Superior temporal gyrus (tissue), 1 donor: ENCODE measurements around the gene WNT1.
A peak's percentile ranks its signal among the peaks of the same experiment; 100 is the strongest.

Source experiments
- DNase-seq: peaks from one replicate; pipeline ENCODE4 v3.0.0-alpha.2; 2016; ENCODE audit errors: extremely low spot score

The WNT1 gene

DNA sequence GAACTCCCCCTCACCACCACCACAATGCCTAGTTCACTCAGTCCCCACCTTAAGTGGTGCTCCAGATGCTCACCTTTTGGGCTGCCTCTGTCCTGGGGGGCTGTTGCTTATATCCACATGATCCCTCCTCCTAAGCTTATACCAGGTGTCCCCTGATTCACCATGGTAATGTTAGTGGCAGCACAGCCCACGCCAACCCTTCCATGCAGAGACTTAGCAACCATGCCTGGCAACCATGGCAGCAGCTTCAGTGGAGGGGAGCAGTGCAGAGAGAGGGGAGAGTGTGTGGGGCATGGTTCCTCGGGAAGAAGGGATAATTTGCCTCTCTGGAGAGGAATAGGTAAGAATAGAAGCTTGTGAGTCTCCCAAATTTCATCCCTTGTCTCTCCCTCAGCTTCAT, 22.2 kb downstream of the WNT1 start:
- peak; percentile 54 for DNase-seq

- no peak for DNase-seq
These were observed 30.8 kb downstream of the WNT1 start for GRCh38 chr12:49008943-49009342.

DNA sequence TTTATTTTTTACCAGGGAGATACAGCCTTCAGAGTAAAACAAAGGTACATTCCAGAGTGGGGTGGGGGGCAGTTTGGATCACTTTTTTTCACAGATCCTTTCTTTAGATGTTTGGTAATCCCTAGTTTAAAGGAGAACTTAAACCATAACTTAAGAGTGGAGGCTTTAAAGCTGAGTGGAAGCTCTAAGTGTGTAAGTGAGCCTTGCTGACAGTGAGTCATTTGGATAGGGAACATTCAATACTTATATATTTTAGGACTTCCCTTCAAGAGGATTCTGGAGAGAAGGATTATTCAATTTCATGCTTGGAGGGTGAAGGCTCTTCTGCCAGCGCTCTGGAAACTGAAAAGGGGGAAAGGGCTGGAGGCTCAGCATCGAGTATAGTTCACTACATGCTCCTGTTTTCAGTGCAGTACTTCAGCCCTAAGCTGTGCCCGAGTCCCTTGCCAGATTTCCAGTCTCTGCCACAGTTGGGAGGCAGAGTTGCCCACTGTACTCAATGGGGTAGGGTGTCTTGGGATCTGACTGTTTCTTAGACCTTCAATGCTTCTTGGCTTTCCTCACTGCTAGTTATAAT, 32.1 kb downstream of the WNT1 start:
- DNase-seq = no peak

- no peak for DNase-seq
These were observed 34.6 kb downstream of the WNT1 start for GRCh38 chr12:49012739-49013138.

DNA sequence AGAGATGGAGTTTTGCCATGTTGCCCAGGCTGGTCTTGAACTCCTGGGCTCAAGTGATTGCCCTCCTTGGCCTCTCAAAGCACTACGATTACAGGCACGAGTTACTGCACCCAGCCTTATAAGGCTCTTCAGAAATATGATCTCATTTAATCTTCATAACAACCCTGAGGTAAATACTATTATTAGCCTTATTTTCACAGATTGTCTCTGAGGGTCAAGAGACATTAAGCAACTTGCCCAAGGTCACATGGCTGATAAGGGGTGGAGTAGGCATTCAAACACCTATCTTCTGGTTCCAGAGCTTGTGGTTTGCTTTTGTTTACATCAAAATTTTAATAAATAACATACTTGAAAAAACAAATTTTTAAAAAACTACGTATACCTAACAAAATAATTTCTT, 35.3 kb downstream of the WNT1 start:
- no peak for DNase-seq

DNA sequence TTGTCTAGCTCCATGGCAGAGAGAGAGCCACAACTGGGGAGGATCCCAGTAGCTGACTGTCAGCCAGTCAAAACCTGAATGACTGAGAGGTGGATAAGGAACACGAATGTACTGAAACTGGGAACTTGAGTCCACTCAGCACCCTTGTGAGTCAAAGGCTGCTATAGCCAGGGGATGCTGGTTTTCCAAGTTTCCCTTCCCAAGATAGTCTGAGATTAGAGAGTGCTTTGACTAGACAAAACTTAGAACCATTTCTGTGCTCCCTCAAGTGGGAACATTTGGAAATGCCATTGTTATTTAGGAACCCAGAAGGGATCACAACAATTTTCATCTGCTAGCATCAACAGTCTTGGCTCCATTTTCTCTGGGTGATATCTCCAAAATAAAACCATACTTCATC, 36.4 kb downstream of the WNT1 start:
- peak; percentile 32 for DNase-seq

DNA sequence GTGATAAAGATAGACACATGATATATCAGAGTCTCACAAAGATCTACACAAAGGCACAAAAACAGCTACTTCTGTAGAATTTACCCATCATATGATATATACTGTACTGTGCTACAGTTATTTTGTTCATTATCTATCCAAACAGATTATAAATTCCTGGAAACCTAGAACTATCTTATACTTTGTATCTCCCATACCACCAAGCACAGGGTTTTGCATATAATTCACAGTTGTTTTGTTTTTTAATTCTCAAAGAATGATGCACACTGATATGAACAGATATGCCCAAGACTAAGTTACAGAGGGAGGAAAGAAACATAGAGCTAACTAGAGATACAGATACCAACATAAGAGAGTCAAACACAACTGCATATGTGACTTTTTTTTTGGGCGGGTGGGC, 37.1 kb downstream of the WNT1 start:
- DNase-seq = no peak

DNA sequence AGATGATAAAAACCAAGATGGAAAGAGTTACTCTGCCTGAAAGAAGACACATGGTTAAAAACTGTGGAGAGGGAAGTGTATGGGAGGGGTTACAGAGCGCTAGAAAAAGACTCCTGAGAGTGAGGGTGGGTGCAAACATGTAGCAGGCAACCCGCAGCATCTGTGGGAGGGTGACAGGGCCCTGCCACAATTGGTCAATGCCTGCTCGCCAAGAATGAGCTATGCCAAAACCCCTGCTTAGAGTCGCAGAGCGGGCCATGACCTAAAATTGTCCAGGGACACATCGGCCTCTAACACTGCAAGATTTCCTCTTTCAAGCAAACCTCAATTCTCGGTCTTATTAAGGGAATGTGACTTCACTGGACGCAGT, 39.8 kb downstream of the WNT1 start:
- peak; percentile 12 for DNase-seq

DNA sequence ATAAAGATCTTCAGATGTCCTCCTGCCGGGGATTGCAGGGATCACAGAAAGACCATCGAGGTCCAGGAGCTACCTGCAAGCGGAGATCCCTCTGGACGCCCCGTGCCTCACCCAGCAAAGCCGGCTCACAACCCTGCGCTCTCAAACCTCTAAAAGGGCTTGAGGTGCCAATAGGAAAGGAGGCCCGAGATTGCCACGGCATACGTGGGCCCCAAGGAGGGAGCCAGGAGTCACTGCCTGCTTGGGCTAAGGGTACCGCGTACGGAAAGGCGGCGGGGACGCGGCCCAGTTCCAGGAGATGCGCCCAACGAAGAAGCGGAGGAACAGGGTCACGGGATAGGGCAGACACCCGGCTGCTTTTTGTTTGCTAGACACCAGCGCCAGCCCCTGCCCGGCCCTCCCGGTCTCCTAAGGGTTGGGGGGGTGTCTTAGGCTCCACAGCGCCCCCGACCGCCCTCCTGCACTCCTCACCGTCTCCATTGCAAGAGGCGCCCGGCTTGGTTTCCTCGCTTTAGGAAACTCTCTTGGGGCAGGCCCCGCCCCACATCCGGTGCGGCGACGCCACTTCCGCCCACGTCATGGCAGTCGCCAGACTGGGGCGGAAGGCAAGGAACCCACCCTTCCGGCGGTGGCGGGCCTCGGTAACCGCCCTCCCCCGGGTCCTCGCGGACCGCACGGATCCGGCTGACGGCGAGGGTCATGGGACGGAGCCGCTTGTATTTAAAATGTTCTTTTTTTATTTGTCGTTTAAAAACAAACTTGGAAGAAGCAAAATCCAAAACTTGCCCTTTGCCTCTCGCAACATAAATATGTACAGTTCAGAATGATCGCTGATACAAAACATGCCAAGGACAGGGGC, 40.4 kb downstream of the WNT1 start, which contains the start of gene PRKAG1:
PRKAG1 (minus strand) TSS at position 516 of the 859 bp plus-strand sequence; CDS start at position 480, 36 bp downstream.
- DNase-seq = peak; percentile 97

GRCh38 chr12:49019120-49019430, 41.0 kb downstream of the WNT1 start:
- DNase-seq = no peak

DNA sequence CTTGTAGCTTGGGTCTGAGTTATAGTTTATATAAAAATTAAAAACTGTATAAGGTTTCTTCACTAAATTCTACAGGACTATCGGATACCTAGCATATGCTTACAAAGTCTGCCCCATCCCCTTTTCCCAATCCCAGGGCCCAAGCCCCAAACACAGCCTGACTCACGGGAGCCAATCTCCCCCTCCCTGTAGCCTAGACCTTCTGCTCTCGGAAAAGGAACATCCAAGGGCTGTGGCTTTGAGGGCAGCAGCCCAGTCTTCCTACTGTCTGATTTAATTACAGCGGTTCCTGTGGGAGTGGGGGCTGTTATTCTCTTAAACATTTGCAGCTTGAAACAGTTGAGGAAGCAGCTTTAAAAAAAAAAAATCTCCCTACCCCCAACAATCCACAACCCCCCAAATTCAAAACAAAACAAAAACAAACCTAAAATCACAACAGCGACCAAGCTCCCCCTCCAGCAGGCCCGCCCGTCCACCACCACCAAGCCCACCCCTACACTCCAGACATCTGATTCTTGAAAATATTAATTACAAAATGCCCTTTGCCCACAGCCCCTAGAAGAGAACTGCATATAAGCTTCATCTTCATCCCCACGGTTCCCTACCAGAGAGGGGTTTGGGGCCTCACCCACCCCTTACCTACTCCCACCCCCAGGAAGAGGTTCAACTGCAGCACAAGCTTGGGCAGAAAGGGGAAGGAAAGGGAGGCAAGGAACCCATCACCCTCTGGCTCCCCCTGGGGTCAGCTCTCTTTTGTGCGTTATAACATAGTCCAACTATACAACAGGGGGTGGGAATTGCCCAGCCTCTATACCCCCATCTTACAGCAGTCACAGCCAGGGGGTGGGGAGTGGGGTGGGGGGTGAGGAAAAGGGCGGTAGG, 41.6 kb downstream of the WNT1 start:
- no peak for DNase-seq

- no peak for DNase-seq
These were observed 42.3 kb downstream of the WNT1 start for GRCh38 chr12:49020441-49020840.

DNA sequence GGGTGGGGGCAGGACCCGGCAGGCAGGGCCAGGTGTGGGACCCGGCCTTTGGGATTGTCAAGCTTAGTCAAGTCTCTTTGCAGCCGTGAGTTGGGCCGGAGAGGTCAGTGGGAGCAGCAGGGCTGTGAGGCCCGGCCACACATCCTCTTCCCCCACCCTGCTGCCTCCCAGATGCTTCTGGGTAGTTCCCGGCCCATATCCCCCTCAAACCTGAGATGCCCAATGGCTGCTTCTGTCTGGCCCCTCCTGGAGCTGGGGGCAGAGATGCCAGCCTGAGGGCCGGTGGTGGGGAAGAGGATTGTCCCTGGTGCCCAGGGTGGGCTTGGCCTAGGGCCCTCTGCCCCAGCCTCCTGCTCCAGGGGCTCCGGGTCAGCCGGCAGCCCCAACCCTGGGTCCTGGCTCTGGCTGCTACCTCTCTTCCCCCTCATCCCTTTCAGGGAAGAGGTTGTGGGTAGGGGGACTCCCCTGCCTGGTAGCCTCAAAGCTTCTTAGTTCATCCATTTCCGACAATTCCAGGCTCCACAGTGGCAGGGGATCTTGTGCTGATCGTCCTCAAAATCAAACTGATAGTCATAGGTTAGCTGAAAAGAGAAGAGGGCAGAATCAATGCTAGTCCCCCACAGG, 43.3 kb downstream of the WNT1 start:
- no peak for DNase-seq

- no peak for DNase-seq
These were observed 44.5 kb downstream of the WNT1 start for GRCh38 chr12:49022558-49023178.

DNA sequence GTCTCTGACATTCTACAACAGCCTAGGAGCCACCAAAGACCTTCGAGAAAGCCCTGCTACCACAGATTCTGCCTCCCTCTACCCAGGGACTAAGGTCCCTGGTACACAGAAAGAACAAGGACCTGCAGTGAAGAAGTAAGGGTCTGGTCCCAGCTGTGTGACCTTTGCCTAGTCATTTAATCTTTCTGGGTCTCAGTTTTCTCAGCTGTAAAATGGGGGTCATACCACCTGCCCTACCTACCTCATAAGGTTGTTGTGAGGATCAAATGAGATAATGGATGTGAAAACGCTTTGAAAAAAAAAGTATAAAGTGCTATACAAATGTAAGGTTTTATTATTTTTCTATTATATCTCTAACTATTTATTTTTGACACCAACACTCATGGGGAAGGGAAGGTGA, 45.7 kb downstream of the WNT1 start:
- DNase-seq = no peak

- no peak for DNase-seq
These were observed 46.4 kb downstream of the WNT1 start for GRCh38 chr12:49024543-49024942.

DNA sequence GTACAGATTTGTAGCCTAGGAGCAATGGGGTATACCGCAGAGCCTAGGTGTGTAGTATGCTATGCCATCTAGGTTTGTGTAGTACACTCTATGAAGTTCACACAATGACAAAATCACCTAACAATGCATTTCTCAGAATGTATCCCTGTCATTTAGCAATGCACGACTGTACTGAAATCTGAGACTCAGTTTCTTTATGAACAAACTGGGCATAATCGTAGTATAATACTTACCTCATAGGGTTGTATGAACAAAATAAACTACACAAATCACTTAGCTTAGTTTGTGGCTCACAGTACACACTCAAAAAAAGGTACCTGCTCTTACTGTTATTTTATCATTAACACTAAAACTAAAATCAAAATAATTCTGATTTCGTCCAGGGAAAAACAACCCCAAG, 47.3 kb downstream of the WNT1 start:
- DNase-seq = no peak

DNA sequence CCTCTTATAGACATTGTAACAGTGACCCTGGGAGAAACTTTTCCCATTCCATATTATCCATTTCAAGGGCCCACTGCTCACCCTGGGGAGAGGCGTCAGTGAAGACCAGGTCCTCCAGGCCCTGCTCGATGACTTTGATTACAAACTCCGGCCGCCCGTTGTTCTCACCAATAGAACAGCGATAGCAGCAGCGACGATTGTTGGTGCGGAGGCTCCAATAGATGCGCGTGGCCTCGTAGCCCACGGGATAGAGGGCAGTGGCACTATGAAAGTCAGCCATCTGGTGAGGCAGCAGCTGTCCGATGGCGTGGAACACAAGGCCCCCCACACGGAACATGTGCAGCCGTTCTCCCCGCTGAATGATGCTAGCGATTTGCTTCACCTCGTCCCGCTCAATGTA, 48.0 kb downstream of the WNT1 start:
- DNase-seq = no peak

- no peak for DNase-seq
These were observed 48.8 kb downstream of the WNT1 start for GRCh38 chr12:49026678-49027480.

GRCh38 chr12:49027846-49028555, 49.9 kb downstream of the WNT1 start:
- DNase-seq = no peak
